Inferior parietal cortex (tissue), 1 donor: ENCODE measurements around the gene EIF4A2.

Source experiments
- DNase-seq: peaks from one replicate; pipeline ENCODE4 v3.0.0-alpha.2; 2016; ENCODE audit errors: extremely low spot score

EIF4A2 gene

DNA sequence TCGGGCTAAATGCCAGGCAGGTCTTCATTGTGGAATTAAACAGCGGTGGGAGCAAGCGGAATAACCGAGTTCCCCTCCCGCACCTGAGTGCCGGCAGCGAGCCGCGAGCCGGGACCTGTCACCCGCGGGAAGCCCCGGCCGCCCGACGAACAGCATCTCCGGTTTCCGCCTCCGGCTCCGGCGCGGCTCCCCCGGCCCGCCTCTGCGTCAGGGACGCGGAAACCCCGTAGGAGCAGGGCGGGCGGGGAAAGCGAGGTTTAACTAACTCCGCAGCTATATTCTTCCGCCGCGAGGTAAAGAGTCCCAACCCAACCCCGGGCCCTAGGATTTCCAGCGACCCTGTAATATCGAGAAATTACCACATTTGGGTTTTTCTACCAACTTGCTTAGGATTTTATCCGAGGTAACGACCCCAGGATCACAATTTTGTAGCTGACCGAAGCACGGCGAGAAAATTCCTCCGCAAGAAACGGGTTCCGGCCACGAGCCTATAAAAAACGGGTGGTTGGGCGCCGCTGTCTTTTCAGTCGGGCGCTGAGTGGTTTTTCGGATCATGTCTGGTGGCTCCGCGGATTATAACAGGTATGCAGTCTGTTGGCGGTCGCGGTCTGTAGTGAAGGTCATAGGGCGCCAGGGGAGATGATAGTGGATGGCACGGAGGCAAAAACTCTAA lies at the start of gene EIF4A2:
Gene EIF4A2 (plus strand): TSS at position 520 of the 673 bp plus-strand sequence. CDS start 34 bp downstream, at position 554.
- DNase-seq = peak; percentile 90

- no peak for DNase-seq
Observed at GRCh38 chr3:186742618-186743380, 40.6 kb upstream of the EIF4A2 start.

DNA sequence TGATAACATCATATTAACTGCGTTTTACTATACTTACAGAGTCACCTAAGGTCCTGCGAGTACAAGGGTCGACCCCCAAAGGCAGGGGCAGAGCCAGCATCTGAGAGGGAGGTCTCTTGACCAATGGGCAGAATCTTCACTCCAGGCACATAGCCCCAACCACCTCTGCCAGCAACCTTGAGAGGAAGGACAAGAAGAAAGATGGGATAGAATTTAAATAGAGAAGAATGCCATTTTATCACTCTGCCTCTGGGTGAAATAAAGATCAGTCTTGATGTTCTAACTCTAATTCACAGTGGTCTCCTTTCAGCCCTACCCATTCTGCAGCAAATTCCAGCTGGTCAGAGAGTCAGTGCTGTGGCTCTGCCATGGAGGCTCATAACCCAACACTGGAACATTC lies 39.7 kb upstream of the EIF4A2 start:
- DNase-seq = no peak

DNA sequence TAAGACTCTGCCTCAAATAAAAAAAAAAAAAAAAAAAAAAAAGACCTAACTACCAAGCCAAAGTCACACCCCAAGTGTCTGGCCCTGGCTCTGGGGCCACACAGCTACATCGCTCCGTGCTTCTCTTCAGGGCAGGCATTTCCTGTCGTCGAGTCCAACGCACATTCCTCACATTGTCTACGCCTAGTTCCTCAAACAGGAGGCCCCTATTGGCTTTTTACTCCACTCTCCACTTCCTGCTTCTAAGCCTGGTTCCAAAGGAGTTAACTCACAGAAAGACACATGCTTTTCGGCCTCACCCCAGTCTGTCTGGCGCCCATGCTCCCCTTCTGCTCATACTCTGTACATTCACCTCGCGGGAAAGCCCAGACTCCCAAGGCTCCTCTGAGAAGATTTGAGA lies 37.4 kb upstream of the EIF4A2 start:
- no peak for DNase-seq

DNA sequence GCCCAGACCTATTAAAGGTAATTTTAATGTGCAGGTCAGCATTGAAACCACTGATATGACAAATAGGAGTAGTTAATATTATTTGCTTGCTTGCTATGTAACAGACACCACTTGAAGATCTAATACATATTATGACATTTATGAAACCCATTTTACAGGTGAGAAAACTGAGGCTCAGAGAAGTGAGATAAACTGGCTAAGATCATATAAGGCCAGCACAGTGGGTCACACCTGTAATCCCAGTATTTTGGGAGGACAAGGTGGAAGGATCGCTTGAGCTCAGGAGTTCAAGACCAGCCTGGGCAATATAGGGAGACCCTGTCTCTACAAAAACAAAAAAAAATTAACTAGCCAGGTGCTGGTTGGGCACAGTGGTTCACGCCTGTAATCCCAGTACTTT lies 33.1 kb upstream of the EIF4A2 start:
- no peak for DNase-seq

DNA sequence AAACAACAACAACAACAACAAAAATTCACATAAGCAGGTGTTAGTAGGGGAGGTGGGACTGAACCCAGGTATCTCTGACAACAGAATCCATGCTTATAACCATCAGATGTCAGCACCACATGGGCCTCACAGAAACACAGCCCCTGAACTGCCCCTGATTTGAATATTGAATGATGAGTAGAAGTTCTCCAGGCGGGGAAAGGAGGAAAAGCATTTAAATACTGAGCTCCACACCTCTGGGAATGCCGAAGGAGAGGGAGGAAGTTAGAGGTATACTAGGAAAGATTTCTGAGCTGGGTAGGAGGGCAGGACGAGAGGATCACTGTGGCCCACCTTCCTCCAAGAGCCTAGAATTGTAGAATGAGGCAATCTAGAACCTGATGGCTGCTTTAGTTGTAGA lies 31.9 kb upstream of the EIF4A2 start:
- DNase-seq = no peak

DNA sequence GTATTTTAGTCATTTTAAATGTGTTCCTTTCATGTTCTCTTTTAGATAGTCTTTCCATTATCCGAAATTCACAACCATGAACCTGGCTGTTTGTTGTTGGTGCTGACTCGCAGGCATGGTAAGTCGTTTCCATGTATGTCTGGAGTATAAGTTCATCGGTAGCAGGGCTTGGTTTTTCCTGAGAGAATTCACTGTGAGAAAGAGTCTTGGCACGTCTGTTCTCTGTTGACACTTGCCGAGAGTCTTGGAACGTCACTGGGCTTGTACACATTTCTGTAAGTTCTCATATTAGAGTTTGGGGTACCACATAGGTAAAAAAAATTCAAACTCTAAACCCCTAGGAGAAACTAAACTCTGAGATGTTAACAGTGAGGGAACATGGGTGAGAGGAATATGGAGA lies 29.4 kb upstream of the EIF4A2 start:
- DNase-seq = no peak

GRCh38 chr3:186754871-186755270 lies 28.5 kb upstream of the EIF4A2 start:
- DNase-seq = no peak

DNA sequence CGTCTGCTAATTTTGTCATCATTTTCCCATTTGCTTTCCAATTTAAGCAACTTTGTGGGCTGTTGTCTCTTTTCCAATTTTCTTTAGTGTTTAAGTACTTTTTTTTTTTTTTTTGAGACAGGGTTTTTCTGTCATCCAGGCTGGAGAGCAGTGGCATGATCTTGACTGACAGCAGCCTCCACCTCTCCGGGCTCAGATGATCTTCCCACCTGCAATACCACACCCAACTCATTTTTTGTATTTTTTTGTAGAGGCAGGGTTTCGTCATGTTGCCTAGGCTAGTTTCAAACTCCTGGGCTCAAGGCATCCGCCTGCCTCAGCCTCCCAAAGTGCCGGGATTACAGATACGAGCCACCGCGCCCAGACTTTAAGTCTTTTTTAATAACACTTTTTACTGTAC lies 26.2 kb upstream of the EIF4A2 start:
- DNase-seq = no peak

- DNase-seq = no peak
Observed at GRCh38 chr3:186757686-186758220, 25.6 kb upstream of the EIF4A2 start.

DNA sequence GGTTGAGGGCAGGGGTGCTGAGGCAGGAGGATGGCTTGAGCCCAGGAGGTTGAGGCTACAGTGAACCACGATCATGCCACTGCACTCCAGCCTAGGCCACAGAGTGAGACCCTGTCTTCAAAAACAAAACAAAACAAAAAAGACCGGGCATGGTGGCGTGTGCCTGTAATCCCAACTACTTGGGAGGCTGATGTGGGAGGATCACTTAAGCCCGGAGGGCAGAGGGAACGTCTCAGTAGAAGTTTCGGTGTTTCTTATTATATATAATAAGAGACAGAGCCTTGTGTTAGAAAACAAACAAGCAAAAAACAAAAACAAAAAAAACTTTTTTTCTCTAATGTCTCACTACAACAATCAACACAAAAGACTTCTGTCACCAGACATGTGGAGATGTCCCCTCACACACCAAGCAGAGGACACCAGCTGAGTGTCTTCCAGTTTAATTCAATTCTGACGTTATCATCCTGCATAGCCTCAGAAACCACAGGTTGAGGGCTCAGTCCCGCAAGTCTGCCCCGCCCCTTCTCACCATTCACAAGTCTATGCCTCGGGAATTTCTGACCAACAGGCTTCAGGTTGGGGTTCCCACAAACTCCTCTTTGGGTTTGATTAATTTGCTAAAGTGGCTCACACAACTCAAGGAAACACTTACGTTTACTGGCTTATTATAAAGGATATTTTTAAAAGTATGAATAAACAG lies 24.0 kb upstream of the EIF4A2 start:
- DNase-seq = no peak

DNA sequence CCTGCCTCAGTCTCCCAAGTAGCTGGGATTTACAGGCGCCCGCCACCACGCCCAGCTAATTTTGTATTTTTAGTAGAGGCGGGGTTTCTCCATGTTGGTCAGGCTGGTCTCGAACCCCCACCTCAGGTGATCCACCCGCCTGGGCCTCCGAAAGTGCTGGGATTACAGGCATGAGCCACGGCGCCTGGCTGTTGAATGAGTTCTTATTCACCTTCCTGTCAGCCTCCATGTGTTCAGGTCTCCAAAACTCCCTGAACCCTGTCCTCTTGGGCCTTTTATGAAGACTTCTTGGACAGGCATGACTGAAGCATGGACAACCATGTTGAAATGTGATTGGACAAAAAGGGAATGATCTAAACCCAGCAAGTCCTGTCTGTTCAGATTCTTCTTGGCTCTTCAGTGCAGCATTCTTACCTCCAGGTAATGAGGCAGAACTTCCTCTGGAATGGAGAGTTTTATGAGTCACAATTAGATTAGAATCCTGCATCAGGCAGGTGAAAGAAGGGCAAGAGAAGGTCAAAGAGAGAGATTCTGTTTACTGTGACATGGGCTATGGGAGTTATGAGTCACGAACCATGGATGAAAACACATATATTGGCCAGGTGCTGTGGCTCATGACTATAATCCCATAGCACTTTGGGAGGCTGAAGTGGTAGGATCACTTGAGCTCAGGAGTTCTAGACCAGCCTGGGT lies 23.1 kb upstream of the EIF4A2 start:
- DNase-seq = no peak

DNA sequence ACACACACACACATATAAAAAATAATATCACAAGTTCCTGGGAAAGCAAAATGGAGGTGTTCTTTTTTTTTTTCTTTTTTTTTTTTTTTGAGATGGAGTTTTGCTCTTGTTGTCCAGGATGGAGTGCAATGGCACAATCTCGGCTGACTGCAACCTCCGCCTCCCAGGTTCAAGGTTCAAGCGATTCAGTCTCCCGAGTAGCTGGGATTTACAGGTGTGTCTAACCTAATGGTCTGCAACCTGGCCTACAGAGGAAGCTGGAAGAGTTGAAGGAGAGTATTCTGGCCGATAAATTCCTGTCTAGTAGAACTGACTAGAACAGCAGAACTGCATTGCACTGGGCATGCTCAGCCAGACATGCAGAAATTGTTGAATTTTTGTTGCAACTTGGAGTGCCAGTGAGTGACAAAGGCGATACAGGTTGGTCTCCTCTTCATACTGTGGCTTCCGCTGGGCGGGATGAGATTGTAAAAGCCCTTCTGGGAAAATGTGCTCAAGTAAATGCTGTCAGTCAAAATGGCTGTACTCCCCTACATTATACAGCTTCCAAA lies 22.4 kb upstream of the EIF4A2 start:
- no peak for DNase-seq

DNA sequence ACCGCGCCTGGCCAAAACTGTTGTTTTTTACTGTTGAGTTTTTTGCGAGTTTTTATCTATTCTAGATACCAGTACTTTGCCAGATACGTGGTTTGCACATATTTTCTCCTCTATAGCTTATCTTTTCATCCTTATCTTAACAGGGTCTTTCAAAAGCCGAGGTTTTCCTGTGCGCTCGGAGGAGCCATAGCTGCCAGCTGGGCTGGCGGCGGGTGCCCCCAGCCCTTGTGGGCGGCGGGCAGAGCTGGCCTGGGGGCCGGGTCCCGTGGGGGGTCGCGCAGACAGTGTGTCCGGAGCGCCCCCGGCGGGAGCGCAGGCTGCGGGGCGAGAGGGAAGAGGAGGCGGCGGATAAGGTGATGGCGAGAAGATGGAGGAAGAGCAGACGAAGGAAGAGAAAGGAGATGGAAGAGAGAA lies 11.1 kb upstream of the EIF4A2 start:
- no peak for DNase-seq

- no peak for DNase-seq
Observed at GRCh38 chr3:186772701-186773417, 10.5 kb upstream of the EIF4A2 start.

GRCh38 chr3:186775999-186776398 lies 7.4 kb upstream of the EIF4A2 start:
- DNase-seq = no peak

DNA sequence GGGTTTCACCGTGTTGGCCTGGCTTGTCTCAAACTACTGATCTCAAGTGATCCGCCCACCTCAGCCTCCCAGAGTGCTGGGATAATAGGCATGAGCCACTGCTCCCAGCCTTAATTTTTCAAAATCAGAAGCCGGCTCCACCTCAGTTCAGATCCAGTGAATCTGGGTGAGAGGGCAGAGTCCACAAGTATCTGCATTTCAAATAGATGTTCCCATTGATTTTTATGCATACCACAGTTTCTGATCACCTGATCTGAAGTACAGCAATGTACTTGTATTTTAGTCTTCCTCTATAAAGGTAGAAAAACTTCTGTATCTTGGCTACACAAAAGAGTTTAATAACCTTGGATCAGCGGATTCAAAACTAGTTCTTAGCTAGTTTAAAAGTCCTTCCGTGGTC lies 4.2 kb upstream of the EIF4A2 start:
- DNase-seq = no peak

GRCh38 chr3:186782542-186783057 lies 777 bp upstream of the EIF4A2 start:
- DNase-seq = no peak

- DNase-seq = peak; percentile 78
Observed at GRCh38 chr3:186783731-186784515, 546 bp downstream of the EIF4A2 start.
